Spleen (tissue), 11 donors: ENCODE measurements around the gene CDKN3. TPM values are rescaled to one million over a fixed set of nuclear protein-coding genes. Genes with fewer than 3 reads are reported as not detected.
"Not testable (repeated sequence)": the region's sequence is repeated elsewhere in the genome, so short reads cannot be mapped to it uniquely, and the experiment has no call there.

Experiments
- DNase-seq: peaks from one replicate; pipeline ENCODE4 v3.0.0-alpha.2; 2020
- H3K27ac ChIP-seq, 8 donors: fragments of 200-600 bp; sonication (generic) in 7 of 8; 1 replicate in 4 of 8; 2 replicates in 4 of 8; pipeline versions ENCODE4 v1.5.0 to v1.8.0; 2016 to 2021; ENCODE audit warnings: inconsistent platforms in 4 of 8, mild to moderate bottlenecking in 4 of 8, moderate library complexity in 1 of 8
- H3K27me3 ChIP-seq, 7 donors: fragments of 200-600 bp; sonication (generic) in 6 of 7; replicated peaks in 1 of 7; 1 replicate in 4 of 7; 2 replicates in 3 of 7; pipeline versions ENCODE4 v1.5.0 to v1.8.0; 2016 to 2021; ENCODE audit warnings: inconsistent platforms in 3 of 7, mild to moderate bottlenecking in 1 of 7
- H3K36me3 ChIP-seq, 6 donors: fragments of 200-600 bp; sonication (generic) in 5 of 6; 1 replicate in 4 of 6; 2 replicates in 2 of 6; pipeline versions ENCODE4 v1.5.0 to v1.8.0; 2016 to 2021; ENCODE audit warnings: inconsistent platforms in 2 of 6
- H3K4me1 ChIP-seq, 6 donors: fragments of 200-600 bp; sonication (generic) in 5 of 6; 1 replicate in 3 of 6; 2 replicates in 3 of 6; pipeline versions ENCODE4 v1.5.0 to v1.8.0; 2016 to 2021; ENCODE audit warnings: inconsistent platforms in 3 of 6
- H3K4me3 ChIP-seq, 8 donors: fragments of 200-600 bp; sonication (generic) in 7 of 8; 1 replicate in 4 of 8; 2 replicates in 4 of 8; pipeline versions ENCODE4 v1.5.0 to v1.8.0; 2016 to 2021; ENCODE audit warnings: inconsistent platforms in 4 of 8, mild to moderate bottlenecking in 4 of 8, moderate library complexity in 2 of 8
- H3K9me3 ChIP-seq, 8 donors: fragments of 200-600 bp; sonication (generic) in 7 of 8; 1 replicate in 4 of 8; 2 replicates in 4 of 8; pipeline versions ENCODE4 v1.5.0 to v1.8.0; 2016 to 2021; ENCODE audit warnings: inconsistent platforms in 4 of 8
- POLR2A ChIP-seq, 3 donors: fragments of 450-650 bp; IDR thresholded peaks; one replicate each; pipeline ENCODE4 v1.5.1; 2017; ENCODE audit warnings: antibody characterized with exemption in 3 of 3, mild to moderate bottlenecking in 1 of 3
- POLR2AphosphoS5 ChIP-seq, 3 donors: sonication (generic); formaldehyde crosslinking; IDR thresholded peaks; one replicate each; pipeline ENCODE4 v1.5.1; 2017; ENCODE audit warnings: antibody characterized with exemption in 3 of 3
- WGBS, 5 donors: extraction: QIAGEN DNeasy Blood & Tissue Kit in 3 of 5; methylation state at CpG; one replicate each; pipeline versions ENCODE4 v1.1.5 to v1.1.7; 2013 to 2018; 5-methylcytosine and 5-hydroxymethylcytosine counted together
- intact Hi-C: fragments of 100-400 bp; cut with DNase I; formaldehyde crosslinking; loops from one replicate; pipeline ENCODE4 v1.15.0; 2023; ENCODE audit warnings: low total_unique reads
- polyA plus RNA-seq, 3 donors: library from polyadenylated mRNA; stranded (reverse); fragments of 200-250 nt; gene quantifications; one replicate each; pipeline ENCODE4 v1.2.1, GENCODE V29; 2013
- total RNA-seq, 7 donors: library from RNA; depleted of rRNA in 3 of 7; stranded (reverse); fragments of >200 nt in 3 of 7; fragmentation: NEBNext Ultra II Directional in 4 of 7; extraction: Animal tissue kit (Norgen Biotek cat#: 25700) in 4 of 7; gene quantifications; one replicate each; pipeline versions ENCODE4 v1.1.0 to v1.2.1, GENCODE V29; 2016 to 2021
- TF ChIP-seq, protein P1 (sequence below), 11 experiments: fragments of 200-600 bp in 7 of 11; fragments of 450-650 bp in 4 of 11; sonication (generic) in 4 of 11; IDR thresholded peaks in 8 of 11; conservative IDR thresholded peaks in 3 of 11; 1 replicate in 7 of 11; 2 replicates in 4 of 11; pipeline versions ENCODE4 v1.4.0 to v1.8.0; 2016 to 2021; ENCODE audit warnings: antibody characterized with exemption in 11 of 11, inconsistent platforms in 4 of 11, mild to moderate bottlenecking in 1 of 11
- donor health status: healthy with polysubstance abuse.
- donor health status: DM: no; HTN: no; CAD: no; lungs with moderate emphysema.
- donor health status: DM: no; HTN: no; CAD: no.
- donor health status: Bipolar disorder and iron deficiency.
- donor health status: healthy.
- donor health status: DM: no; HTN: no; CAD: no.
- donor health status: DM: yes; HTN: yes; CAD: no.

CDKN3 gene
- total and polyA plus RNA-seq, 10 donors, result 1.7 to 21.3 (median 5.4) TPM

DNA sequence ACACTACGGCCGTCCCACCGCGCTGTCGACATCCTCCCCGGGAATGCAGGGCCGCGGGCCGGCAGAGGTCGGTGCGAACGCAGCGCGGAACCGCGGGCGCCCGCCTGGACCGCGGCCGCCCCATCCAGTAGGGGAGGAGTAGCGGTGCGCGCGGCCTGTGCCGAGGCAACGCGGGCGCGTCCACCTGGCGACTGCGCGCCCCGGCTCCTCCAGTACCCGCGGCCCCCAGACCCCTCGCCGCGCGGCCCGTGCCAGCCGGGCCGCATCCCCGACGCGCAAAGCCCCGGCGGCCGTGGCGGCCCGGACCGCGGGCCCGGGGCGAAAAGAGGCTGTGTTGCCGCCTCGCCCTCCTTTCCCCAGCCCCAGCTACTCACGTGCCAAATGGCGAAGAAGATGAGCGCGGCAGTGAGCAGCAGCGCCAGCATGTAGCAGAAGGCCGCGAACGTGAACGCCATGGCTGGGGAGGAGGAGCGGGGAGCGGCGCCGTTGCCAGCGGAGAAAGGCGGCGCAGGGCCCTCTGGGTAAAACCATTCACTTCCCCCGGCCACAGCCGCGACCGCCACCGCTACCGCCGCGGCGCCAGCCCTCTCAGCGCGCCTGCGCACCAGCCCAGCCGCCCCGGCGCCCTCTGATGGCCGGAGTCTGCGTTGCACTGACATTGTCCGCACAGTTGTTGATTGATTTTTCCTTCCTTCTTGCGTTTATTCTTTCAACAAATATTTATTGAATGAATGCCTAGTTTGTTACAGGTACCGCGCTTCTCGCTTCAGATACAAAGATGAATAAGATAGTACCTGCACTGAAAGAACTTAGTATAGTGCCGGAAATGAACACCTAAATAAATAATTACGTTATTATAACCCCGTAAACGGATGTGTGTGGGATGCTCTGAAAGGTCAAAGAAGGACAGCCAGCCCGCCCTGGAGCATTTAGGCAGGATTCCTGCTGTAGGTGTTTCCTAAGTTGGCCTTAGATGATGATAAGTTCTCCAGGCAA lies 44.4 kb downstream of the CDKN3 start, which contains the start of gene CNIH1:
CNIH1 (minus strand) TSS at position 502 of the 996 bp plus-strand sequence; CDS start at position 455, 47 bp downstream.
- peak; percentile 99 for DNase-seq
- Histone ChIP-seq H3K36me3 (no peaks in the 10 kb centered on the region), H3K4me3 (peak within 1 kb of the TSS; percentile 50 to 87 (median 65)), H3K27me3 (no peaks in the 10 kb centered on the region), H3K4me1 (peaks cover 7 to 65% (median 43%) of the 10 kb centered on the region in 6 donors), H3K27ac (peak within 1 kb of the TSS; percentile 84 to 95 (median 92)), H3K9me3 (no peaks in the 10 kb centered on the region)
- WGBS, 5 donors, result 0 to 1% (median 0%) methylated on average over 60 to 100 of the region's 100 CpGs
- TF ChIP-seq, protein P1, sequence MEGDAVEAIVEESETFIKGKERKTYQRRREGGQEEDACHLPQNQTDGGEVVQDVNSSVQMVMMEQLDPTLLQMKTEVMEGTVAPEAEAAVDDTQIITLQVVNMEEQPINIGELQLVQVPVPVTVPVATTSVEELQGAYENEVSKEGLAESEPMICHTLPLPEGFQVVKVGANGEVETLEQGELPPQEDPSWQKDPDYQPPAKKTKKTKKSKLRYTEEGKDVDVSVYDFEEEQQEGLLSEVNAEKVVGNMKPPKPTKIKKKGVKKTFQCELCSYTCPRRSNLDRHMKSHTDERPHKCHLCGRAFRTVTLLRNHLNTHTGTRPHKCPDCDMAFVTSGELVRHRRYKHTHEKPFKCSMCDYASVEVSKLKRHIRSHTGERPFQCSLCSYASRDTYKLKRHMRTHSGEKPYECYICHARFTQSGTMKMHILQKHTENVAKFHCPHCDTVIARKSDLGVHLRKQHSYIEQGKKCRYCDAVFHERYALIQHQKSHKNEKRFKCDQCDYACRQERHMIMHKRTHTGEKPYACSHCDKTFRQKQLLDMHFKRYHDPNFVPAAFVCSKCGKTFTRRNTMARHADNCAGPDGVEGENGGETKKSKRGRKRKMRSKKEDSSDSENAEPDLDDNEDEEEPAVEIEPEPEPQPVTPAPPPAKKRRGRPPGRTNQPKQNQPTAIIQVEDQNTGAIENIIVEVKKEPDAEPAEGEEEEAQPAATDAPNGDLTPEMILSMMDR (IDR thresholded peaks at IDR 0.05 in 8 of 11, conservative IDR thresholded peaks at IDR 0.05 in 3 of 11), result peak; percentile 88 to 99 (median 97)
- peak; percentile 79 to 90 (median 87) for TF ChIP-seq POLR2AphosphoS5 (IDR thresholded peaks at IDR 0.05)
- no peak for TF ChIP-seq POLR2A (IDR thresholded peaks at IDR 0.05)
- intact Hi-C loops, result no loop called here

DNA sequence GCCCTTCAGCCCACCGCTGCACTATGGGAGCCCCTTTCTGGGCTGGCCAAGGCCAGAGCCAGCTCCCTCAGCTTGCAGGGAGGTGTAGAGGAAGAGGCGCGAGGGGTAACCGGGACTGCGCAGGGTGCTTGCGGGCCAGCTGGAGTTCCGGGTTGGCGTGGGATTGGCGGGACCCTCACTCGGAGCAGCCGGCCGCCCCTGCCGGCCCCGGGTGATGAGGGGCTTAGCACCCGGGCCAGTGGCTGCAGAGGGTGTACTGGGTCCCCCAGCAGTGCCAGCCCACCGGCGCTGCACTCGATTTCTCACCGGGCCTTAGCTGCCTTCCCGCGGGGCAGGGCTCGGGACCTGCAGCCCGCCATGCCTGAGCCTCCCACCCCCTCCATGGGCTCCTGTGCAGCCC lies 46.2 kb downstream of the CDKN3 start:
- intact Hi-C loops, H3K36me3 ChIP-seq, H3K27ac ChIP-seq, H3K27me3 ChIP-seq, H3K4me3 ChIP-seq, H3K9me3 ChIP-seq: not testable (repeated sequence)
- 91 to 99% (median 96%) methylated on average over 11 to 20 of the region's 23 CpGs for WGBS, 5 donors
- peak; percentile 79 for DNase-seq
- H3K4me1 ChIP-seq, result peaks cover 7 to 64% (median 34%) of the 10 kb centered on the region in 6 donors

DNA sequence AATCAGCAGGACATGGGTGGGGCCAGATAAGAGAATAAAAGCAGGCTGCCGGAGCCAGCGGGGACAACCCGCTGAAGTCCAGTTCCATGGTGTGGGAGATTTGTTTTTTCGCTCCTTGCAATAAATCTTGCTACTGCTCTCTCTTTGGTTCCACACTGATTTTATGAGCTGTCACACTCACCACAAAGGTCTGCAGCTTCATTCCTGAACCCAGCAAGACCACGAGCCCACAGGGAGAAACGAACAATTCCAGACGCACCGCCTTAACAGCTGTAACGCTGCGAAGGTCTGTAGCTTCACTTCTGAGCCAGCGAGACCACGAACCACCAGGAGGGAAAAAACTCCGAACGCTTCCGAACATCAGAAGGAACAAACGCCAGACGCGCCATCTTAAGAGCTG lies 47.2 kb downstream of the CDKN3 start:
- Histone ChIP-seq H3K4me3 (no peak overlapping the region), H3K9me3 (no peaks in the 10 kb centered on the region), H3K4me1 (peaks cover 7 to 55% (median 26%) of the 10 kb centered on the region in 6 donors), H3K27ac (no peak overlapping the region), H3K36me3 (no peaks in the 10 kb centered on the region), H3K27me3 (no peaks in the 10 kb centered on the region)
- DNase-seq, result no peak
- TF ChIP-seq POLR2A (IDR thresholded peaks at IDR 0.05) (no peak), POLR2AphosphoS5 (IDR thresholded peaks at IDR 0.05) (no peak)
- TF ChIP-seq, protein P1 (IDR thresholded peaks at IDR 0.05 in 8 of 11, conservative IDR thresholded peaks at IDR 0.05 in 3 of 11), result no peak
- WGBS, 5 donors, result 86 to 94% (median 90%) methylated on average over 18 of the region's 18 CpGs
- intact Hi-C loops, result no loop called here

DNA sequence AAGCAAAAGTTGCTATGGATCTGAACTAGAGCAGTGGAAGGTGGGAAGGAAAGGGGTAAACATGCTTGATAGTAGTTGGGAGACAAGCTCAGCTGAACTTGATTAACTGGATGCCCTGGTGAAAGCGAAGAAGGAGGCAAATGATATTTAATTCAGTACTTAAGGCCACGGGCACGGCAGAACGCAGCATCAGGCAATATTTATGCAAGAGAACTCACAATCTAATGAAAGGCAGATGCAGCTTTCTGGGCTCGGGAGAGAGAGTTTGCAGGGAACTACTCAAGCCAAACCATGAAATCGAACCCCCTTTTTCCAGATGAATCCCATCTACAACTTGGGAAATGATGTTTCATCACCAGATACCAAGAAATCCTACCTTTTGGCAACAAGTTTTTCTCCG lies 47.9 kb downstream of the CDKN3 start:
- 88 to 96% (median 91%) methylated on average over 7 of the region's 7 CpGs for WGBS, 5 donors
- Histone ChIP-seq H3K36me3 (no peaks in the 10 kb centered on the region), H3K9me3 (no peaks in the 10 kb centered on the region), H3K4me3 (no peak overlapping the region), H3K27ac (no peak overlapping the region), H3K27me3 (no peaks in the 10 kb centered on the region), H3K4me1 (peaks cover 7 to 48% (median 20%) of the 10 kb centered on the region in 6 donors)
- intact Hi-C loops, result no loop called here
- no peak for DNase-seq
- TF ChIP-seq POLR2AphosphoS5 (IDR thresholded peaks at IDR 0.05), result no peak
- TF ChIP-seq POLR2A (IDR thresholded peaks at IDR 0.05), result no peak
- TF ChIP-seq, protein P1 (IDR thresholded peaks at IDR 0.05 in 8 of 11, conservative IDR thresholded peaks at IDR 0.05 in 3 of 11), result no peak
